Endothelial cell (in vitro differentiated cells): ENCODE results near the gene VPS41. TPM values are rescaled to one million over a fixed set of nuclear protein-coding genes. Genes with fewer than 3 reads are reported as not detected.

Experiments
- DNase-seq: peaks from one replicate; pipeline ENCODE4 v3.0.0; 2021; ENCODE audit warnings: low spot score
- H3K27ac Mint-ChIP-seq: one replicate; pipeline ENCODE4 v1.8.0; 2021; ENCODE audit warnings: mixed read lengths, inconsistent platforms; ENCODE audit not compliant: unreplicated experiment
- H3K27me3 Mint-ChIP-seq: one replicate; pipeline ENCODE4 v1.8.0; 2021; ENCODE audit warnings: mild to moderate bottlenecking, moderate library complexity, mixed read lengths, inconsistent platforms; ENCODE audit not compliant: unreplicated experiment
- H3K36me3 Mint-ChIP-seq: one replicate; pipeline ENCODE4 v1.8.0; 2021; ENCODE audit warnings: mild to moderate bottlenecking, low read depth, mixed read lengths, inconsistent platforms; ENCODE audit not compliant: unreplicated experiment
- H3K4me1 Mint-ChIP-seq: one replicate; pipeline ENCODE4 v1.8.0; 2021; ENCODE audit warnings: mild to moderate bottlenecking, mixed read lengths, inconsistent platforms; ENCODE audit not compliant: unreplicated experiment
- H3K4me3 Mint-ChIP-seq: one replicate; pipeline ENCODE4 v1.8.0; 2021; ENCODE audit warnings: mild to moderate bottlenecking, mixed read lengths, inconsistent platforms; ENCODE audit not compliant: unreplicated experiment
- H3K9me3 Mint-ChIP-seq: one replicate; pipeline ENCODE4 v1.8.0; 2021; ENCODE audit warnings: mixed read lengths, inconsistent platforms; ENCODE audit not compliant: unreplicated experiment
- CTCF ChIP-seq: fragments of 200-600 bp; sonication (generic); IDR thresholded peaks from one replicate; pipeline ENCODE4 v1.5.0; 2021; ENCODE audit warnings: antibody characterized with exemption; ENCODE audit not compliant: unreplicated experiment
- total RNA-seq: library from RNA; stranded (reverse); fragmentation: NEBNext Ultra II Directional; extraction: Animal tissue kit (Norgen Biotek cat#: 25700); gene quantifications from one replicate; pipeline ENCODE4 v1.2.1, GENCODE V29; 2021; ENCODE audit not compliant: unreplicated experiment

The VPS41 gene
- total RNA-seq, 1 donor from 2014 or later, result 104 TPM

DNA sequence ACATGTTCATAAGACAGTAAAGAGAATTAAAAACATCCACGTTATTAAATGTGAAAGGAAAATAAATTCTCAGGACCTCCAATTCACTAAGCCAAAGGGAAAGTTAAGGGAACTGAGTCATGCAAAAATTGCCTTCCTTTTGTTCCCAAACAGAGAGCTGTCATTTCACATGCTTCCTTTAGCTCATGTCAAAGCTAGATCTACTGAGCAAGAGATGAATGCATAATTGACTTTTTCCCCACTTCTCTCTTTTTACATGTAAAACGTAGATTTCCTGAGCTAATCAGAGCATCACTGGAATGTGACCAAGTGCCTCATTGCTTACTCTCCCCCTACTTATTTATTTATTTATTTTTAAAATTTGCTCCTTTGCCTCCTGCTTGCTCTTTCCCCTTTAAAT, 148.8 kb downstream of the VPS41 start:
- H3K4me1 Mint-ChIP-seq, result no peaks in the 10 kb centered on the region

DNA sequence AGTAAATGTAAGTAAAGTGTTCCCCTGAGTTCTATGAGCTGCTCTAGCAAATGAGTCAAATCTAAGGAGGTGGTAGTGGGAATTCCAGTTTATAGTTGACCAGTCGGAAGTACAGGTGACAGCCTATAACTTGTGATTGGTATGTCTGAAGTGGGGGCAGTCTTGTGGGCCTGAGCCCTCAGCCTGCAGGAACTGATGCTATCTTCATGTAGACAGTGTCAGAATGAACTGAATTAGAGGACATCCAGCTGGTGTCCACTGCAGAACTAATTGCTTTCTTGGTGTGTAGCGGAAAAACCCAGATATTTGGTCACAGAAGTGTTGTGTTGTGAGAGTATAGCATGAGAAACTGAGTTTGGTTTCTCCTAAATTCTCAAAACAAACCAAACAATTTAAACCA, 150.0 kb downstream of the VPS41 start:
- Mint-ChIP-seq H3K9me3 (no peaks in the 10 kb centered on the region), H3K36me3 (peaks cover 6% of the 10 kb centered on the region), H3K4me3 (no peak overlapping the region), H3K27ac (no peak overlapping the region), H3K27me3 (no peaks in the 10 kb centered on the region), H3K4me1 (no peaks in the 10 kb centered on the region)
- TF ChIP-seq CTCF, result no peak
- DNase-seq, result no peak

More for the DNA sequence above, 148.8 kb downstream of the VPS41 start:
- TF ChIP-seq CTCF, result no peak
- Mint-ChIP-seq H3K27ac (no peak overlapping the region), H3K9me3 (no peaks in the 10 kb centered on the region), H3K4me3 (no peak overlapping the region), H3K36me3 (peaks cover 4% of the 10 kb centered on the region), H3K27me3 (no peaks in the 10 kb centered on the region)
- no peak for DNase-seq

- no peak for TF ChIP-seq CTCF
- peaks cover 6% of the 10 kb centered on the region for H3K36me3 Mint-ChIP-seq
- H3K27me3 Mint-ChIP-seq, result no peaks in the 10 kb centered on the region
- DNase-seq, result no peak
- no peaks in the 10 kb centered on the region for H3K4me1 Mint-ChIP-seq
- no peaks in the 10 kb centered on the region for H3K9me3 Mint-ChIP-seq
- H3K27ac Mint-ChIP-seq, result no peak overlapping the region
- no peak overlapping the region for H3K4me3 Mint-ChIP-seq
Measured at GRCh38 chr7:38757931-38758330, 151.1 kb downstream of the VPS41 start.

DNA sequence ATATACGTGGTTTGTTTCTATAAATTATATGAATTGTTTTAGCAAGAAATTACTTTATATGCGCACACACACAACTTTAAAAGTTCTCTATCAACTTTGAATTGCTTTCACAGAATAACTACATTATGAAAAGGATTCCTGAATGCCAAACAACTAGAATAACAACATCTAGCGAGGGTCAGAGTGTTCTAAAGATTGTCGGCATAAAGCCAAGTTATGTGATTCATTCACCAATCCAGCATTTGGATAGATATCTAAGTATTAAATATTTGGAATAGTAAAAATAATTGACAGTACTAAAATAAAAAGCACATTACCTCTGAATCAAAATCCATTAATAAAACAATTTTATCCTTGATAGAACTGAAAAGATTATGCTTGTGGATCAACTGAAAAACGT, 152.5 kb downstream of the VPS41 start:
- TF ChIP-seq CTCF, result no peak
- H3K27ac Mint-ChIP-seq, result no peak overlapping the region
- H3K4me1 Mint-ChIP-seq, result no peaks in the 10 kb centered on the region

DNA sequence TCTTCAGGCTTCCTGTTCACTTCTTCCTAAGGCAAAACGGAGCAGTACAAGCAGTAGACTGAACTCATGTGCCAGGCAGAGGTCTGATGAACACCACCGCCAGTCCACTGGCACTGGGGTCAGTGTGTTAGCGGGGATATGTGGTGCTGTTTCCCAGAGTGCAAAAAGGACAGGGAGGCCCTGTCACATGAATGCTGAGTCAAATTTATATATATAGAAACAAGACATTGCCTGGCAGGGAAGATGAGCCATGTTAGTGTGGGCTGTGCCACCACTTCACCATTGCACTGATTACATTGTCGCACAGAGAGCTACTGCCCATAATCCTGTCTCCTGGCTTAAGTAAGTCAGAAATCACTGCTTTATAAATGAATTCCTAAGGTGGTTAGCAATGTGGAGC, 155.6 kb downstream of the VPS41 start:
- no peak overlapping the region for H3K27ac Mint-ChIP-seq

More for the DNA sequence above, 152.5 kb downstream of the VPS41 start:
- no peaks in the 10 kb centered on the region for H3K9me3 Mint-ChIP-seq
- H3K4me3 Mint-ChIP-seq, result no peak overlapping the region
- peaks cover 6% of the 10 kb centered on the region for H3K36me3 Mint-ChIP-seq
- H3K27me3 Mint-ChIP-seq, result no peaks in the 10 kb centered on the region
- DNase-seq, result no peak

More for the DNA sequence above, 155.6 kb downstream of the VPS41 start:
- H3K4me1 Mint-ChIP-seq, result no peaks in the 10 kb centered on the region
- peaks cover 3% of the 10 kb centered on the region for H3K36me3 Mint-ChIP-seq
- H3K9me3 Mint-ChIP-seq, result no peaks in the 10 kb centered on the region
- no peak for TF ChIP-seq CTCF
- no peaks in the 10 kb centered on the region for H3K27me3 Mint-ChIP-seq
- H3K4me3 Mint-ChIP-seq, result no peak overlapping the region
- DNase-seq, result no peak
